Measurements from ENCODE around the gene EIF4E2. TPM values are rescaled to one million over a fixed set of nuclear protein-coding genes. Genes with fewer than 3 reads are reported as not detected.

EIF4E2 gene
- total and polyA plus RNA-seq, 8 donors: 2.3 to 79.3 (median 41.0) TPM

GRCh38 chr2:232505856-232506255 is 44.6 kb upstream of the EIF4E2 start:
- WGBS, 5 donors: 43 to 58% (median 50%) methylated on average over 4 to 10 of the region's 10 CpGs

GRCh38 chr2:232506709-232507108 is 43.8 kb upstream of the EIF4E2 start:
- no peak for DNase-seq
- no peak overlapping the region for H3K27ac ChIP-seq
- H3K4me3 ChIP-seq: no peak overlapping the region
- intact Hi-C loops (cut with DNase I; ENCODE audit: low total_unique reads): no loop called here
- H3K4me1 ChIP-seq: peaks cover 9 to 24% (median 21%) of the 10 kb centered on the region in 4 donors
- no peaks in the 10 kb centered on the region for H3K9me3 ChIP-seq
- no peaks in the 10 kb centered on the region for H3K36me3 ChIP-seq
- H3K27me3 ChIP-seq: peaks cover 0 to 68% (median 30%) of the 10 kb centered on the region in 3 donors
- 53 to 72% (median 59%) methylated on average over 4 of the region's 4 CpGs for WGBS, 5 donors
- no peak for TF ChIP-seq POLR2A (IDR thresholded peaks at IDR 0.05)
- TF ChIP-seq CTCF (IDR thresholded peaks at IDR 0.05): no peak
- TF ChIP-seq POLR2AphosphoS5 (IDR thresholded peaks at IDR 0.05): no peak
- no peak for TF ChIP-seq EP300 (IDR thresholded peaks at IDR 0.05)

More at GRCh38 chr2:232505856-232506255, 44.6 kb upstream of the EIF4E2 start:
- Histone ChIP-seq H3K4me3 (no peak overlapping the region), H3K27ac (no peak overlapping the region), H3K36me3 (no peaks in the 10 kb centered on the region), H3K27me3 (peaks cover 0 to 61% (median 30%) of the 10 kb centered on the region in 3 donors), H3K9me3 (no peaks in the 10 kb centered on the region), H3K4me1 (peaks cover 9 to 28% (median 24%) of the 10 kb centered on the region in 4 donors)
- TF ChIP-seq EP300 (IDR thresholded peaks at IDR 0.05) (no peak), CTCF (IDR thresholded peaks at IDR 0.05) (no peak), POLR2A (IDR thresholded peaks at IDR 0.05) (no peak), POLR2AphosphoS5 (IDR thresholded peaks at IDR 0.05) (no peak)
- intact Hi-C loops (cut with DNase I; ENCODE audit: low total_unique reads): no loop called here
- DNase-seq: no peak

- no peaks in the 10 kb centered on the region for H3K36me3 ChIP-seq
- no peak overlapping the region for H3K4me3 ChIP-seq
- peaks cover 0 to 67% (median 15%) of the 10 kb centered on the region in 3 donors for H3K27me3 ChIP-seq
- H3K4me1 ChIP-seq: peaks cover 0 to 9% (median 7%) of the 10 kb centered on the region in 4 donors
- TF ChIP-seq CTCF (IDR thresholded peaks at IDR 0.05): no peak
- H3K27ac ChIP-seq: no peak overlapping the region
- intact Hi-C loops (cut with DNase I; ENCODE audit: low total_unique reads): no loop called here
- no peaks in the 10 kb centered on the region for H3K9me3 ChIP-seq
- no peak for DNase-seq
- 56 to 75% (median 72%) methylated on average over 2 to 7 of the region's 7 CpGs for WGBS, 5 donors
Measured at GRCh38 chr2:232508251-232508650, 42.2 kb upstream of the EIF4E2 start.

GRCh38 chr2:232511336-232511890 is 39.1 kb upstream of the EIF4E2 start:
- no peaks in the 10 kb centered on the region for H3K9me3 ChIP-seq
- TF ChIP-seq EP300 (IDR thresholded peaks at IDR 0.05) (no peak), POLR2AphosphoS5 (IDR thresholded peaks at IDR 0.05) (no peak), POLR2A (IDR thresholded peaks at IDR 0.05) (no peak), CTCF (IDR thresholded peaks at IDR 0.05) (no peak)
- H3K4me1 ChIP-seq: no peaks in the 10 kb centered on the region
- DNase-seq: no peak
- H3K36me3 ChIP-seq: no peaks in the 10 kb centered on the region
- no peak overlapping the region for H3K27ac ChIP-seq
- no peak overlapping the region for H3K4me3 ChIP-seq
- WGBS, 5 donors: 33 to 63% (median 54%) methylated on average over 3 to 11 of the region's 11 CpGs
- intact Hi-C loops (cut with DNase I; ENCODE audit: low total_unique reads): no loop called here
- peaks cover 0 to 43% (median 0%) of the 10 kb centered on the region in 3 donors for H3K27me3 ChIP-seq

Data from stomach (tissue), 9 donors.